GM18511 (cell line): ENCODE results near the gene SPSB4.
"Not testable (repeated sequence)": the region's sequence is repeated elsewhere in the genome, so short reads cannot be mapped to it uniquely, and the experiment has no call there.

ENCODE experiments used
- ATAC-seq: cut with Tn5 transposase; IDR thresholded peaks from one replicate; pipeline ENCODE4 v1.9.1; 2021; ENCODE audit warnings: mild to moderate bottlenecking, moderate library complexity; ENCODE audit not compliant: unreplicated experiment

SPSB4 gene

DNA sequence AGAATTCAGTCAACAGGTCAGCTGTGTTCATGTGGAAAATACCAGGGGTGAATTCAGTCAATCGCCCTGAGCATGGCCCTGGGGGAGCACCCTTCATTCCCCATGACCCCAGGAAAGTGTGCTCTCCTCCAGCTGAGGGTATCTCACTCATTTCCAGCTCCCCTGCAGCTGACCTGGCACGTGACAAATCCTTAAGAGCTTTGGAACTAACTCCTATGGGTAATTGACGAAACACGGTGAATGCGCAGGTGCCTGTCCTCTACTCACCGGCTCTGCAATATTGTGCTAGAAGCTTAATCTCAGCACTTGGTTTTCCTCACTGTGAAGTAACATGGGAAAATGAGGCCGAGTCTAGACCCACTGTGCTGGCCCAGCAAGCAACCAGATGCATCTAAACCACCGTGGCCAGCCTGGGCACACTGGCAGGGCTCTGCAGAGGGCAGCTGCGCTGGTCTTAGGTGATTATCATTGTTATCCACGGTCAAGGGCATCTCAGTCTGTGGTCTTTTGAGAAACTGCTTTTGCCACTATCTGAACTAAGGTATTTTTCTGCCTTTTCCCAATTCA is 63.1 kb downstream of the SPSB4 start:
- no peak for ATAC-seq

DNA sequence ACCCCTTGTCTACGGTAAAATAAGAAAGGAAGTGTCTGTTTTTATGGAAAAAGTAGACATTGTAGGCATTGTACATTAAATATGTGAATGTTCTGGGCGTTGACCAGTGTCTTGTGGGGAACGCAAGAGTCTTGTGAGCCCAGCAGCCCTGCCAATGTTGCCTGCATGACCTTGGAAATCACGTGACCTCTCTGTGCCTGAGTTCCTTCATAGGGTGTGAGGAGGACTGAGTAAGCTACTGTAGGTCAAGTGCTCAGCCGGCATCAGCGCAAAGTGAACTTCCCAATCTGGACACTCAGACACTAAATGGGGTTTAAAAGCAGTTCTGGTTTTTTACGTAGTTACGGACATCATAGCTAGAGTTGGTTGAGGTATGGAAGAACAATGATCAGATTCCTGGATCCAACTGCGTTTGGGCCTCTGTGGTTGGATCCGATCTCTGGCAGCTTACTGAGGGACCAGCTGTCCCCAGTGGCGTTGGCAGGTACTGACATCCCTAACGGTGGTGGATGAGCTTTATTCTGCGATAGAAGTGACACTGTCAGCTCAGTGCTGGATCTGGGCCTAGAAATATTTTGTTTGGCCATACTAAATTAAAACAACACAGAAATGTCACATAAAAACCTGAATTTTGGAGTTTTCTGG is 63.8 kb downstream of the SPSB4 start:
- ATAC-seq, result no peak

DNA sequence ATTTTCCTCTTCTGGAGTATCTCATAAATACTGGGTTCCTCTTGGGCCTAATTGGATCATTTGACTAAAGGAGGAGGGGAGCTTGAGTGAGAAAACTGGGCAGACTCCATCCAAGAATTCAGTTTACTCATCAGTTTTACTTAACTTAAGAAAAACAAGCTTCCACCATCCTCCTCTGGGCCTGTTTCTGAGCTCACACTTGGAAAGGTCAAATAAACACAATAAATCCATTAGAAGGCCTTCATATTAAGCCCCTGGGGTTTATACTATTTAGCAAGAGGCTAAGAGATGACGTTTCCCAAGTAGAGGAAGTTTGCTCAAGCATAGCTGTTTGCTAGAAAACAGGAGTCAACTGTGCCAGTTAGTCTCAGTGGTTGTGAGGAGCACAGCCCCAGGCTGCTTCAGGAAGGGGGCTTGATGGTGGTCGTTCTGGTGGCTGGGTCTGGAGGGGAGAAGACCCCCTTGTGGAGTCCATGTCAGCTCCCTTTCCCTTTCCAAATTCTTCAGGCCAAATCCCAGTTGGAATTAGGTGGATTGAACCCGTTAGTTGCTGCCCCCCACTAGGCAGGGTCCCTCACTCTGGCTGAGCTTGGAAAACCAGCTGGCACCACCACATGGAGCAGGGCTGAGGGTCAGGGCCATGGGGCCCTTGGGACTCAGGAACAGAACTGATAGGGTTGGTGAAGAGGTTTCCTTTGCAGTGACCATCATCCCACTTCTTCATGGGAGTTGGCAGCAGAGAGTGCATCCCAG is 64.8 kb downstream of the SPSB4 start:
- ATAC-seq, result no peak

DNA sequence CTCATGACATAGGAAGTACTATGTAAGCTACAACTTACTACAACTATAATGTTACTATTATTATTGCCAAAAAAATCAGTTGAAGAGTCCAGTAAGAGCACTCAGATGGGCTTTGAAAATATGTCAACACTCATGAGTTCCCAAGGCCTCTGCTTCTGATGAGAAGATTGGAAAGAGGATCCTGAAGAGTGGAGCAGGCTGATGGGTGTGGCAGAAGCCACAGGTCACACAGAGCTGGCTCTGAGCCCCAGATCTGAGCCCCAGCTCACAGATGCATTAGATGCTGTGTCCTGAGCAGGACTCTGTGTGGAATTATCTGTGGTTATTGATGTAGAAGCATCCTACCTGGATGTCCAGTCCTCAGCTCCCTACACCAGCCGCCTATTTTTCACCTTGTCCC is 65.6 kb downstream of the SPSB4 start:
- ATAC-seq, result no peak

DNA sequence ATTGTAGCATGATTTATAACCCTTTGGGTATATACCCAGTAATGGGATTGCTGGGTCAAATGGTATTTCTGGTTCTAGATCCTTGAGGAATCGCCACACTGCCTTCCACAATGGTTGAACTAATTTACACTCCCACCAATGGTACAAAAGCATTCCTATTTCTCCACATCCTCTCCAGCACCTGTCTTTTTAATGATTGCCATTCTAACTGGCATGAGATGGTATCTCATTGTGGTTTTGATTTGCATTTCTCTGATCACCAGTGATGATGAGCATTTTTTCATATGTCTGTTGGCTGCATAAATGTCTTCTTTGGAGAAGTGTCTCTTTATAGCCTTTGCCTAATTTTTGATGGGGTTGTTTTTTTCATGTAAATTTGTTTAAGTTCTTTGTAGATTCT is 66.8 kb downstream of the SPSB4 start:
- ATAC-seq, result not testable (repeated sequence)

DNA sequence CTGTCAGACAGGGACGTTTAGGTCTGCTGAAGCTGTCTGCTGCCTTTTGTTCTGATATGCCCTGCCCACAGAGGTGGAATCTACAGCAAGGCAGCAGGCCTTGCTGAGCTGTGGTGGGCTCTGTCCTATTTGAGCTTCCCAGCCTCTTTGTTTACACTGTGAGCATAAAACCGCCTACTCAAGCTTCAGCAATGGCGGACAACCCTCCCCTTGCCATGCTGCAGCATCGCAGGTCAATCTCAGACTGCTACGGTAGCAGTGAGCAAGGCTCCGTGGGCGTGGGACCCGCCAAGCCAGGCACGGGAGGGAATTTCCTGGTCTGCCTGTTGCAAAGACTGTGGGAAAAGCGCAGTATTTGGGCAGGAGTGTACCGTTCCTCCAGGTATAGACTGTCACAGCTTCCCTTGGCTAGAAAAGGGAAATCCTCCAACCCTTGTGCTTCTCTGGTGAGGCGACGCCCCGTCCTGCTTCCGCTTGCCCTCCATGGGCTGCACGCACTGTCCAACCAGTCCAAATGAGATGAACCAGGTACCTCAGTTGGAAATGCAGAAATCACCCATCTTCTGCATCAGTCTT is 71.4 kb downstream of the SPSB4 start:
- ATAC-seq, result no peak

DNA sequence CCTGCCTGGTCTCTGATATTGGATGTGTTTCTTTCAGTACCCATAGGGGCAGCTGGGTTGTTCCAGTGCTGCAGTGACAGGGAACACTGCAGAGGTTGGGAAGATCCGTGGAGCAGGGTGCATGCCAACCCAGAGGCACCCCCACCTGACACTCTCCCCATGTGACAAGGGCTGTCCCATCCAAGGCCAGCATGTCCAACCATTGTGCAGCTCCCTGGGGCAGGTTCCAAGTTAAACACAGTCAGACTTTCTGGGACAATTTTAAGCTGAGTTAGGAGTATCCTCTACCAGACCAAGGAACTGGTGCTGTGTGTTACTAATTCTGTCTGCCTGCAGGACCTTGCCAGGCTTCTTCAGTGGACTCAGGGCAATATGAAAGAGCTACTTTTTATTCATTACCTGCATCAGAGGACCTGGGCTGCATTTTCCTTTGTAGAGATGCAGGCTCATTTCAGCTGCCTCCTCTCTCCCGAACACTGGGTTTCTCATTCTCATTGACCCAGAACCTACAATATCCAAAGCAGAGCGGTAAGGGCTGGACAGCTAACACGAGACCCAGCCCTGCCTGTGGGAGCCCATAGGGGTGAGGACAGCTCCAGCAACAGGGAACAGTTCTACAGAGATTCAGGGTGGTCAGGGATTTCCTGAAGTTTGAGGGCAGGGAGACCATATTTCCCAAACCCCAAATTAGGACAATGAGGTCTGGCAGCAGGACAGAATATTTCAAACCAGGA is 72.7 kb downstream of the SPSB4 start:
- ATAC-seq, result no peak

DNA sequence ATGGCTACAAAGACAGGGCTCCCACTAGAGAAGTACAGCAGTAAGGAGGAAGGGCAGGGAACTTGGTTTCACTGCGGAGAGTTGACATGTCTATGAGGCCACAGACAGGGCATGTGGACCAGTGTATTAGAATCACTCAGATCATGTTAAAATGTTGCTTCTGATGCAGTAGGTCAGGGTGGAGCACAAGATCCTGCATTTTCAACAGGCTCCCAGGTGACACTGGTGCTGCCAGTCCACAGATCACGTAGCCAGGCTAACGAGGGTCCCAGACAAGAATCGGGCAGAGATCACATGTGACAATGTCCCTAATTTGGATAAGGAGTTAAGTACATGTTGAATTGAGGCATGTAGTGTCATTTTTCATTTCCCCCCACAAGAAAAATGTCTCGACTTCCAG is 73.6 kb downstream of the SPSB4 start:
- no peak for ATAC-seq

DNA sequence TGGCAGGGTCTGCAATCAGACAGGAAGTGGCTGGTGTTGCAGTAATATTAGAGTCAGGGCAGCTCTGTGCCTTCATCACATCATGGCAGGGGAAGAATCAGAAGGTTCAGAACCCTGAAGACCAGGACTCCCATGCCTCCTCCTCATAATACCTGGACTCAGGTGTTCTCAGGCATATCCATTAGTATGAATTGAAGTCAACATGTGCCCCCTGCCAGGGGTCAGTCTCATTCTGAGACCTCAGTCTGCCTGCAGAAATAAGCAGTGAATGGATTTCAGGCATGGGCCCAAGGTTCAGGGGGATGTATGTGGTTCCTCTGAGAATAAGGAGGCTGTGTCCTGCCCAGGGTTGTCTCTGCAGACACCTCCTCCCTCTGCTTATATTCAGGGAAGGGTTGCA is 74.2 kb downstream of the SPSB4 start:
- ATAC-seq, result no peak

DNA sequence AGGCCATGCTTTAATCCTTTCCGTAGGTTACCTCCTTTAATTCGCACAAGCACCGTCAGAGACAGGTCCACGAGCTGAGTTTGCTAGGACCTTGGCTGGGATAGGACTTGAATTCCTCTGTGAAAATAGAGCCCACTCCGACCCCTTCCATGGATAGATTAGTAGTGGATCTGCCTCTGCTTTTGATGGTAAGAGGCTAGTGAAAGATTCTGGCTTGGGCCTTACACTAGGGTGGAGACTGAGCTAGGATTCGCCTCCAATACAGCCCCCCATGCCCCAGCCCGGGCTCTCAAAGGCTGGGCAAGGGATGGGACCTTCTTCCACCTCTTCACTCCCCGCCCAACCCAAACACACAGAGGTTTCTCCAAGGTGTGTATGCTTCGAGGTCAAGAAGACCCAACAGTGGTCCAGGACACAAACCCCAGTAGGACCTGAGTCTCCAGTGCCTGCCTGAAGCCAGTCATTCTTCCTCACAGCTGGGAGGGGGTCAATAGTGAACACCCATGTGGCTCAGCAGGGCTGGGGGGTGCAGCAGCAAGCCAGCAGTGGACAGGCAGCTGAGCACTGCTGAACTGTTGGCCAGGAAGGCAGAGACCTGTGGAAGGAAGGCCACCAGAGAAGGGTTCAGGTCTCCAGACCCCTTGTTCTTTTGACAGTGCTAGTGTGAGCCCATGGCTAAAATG is 75.7 kb downstream of the SPSB4 start:
- no peak for ATAC-seq

DNA sequence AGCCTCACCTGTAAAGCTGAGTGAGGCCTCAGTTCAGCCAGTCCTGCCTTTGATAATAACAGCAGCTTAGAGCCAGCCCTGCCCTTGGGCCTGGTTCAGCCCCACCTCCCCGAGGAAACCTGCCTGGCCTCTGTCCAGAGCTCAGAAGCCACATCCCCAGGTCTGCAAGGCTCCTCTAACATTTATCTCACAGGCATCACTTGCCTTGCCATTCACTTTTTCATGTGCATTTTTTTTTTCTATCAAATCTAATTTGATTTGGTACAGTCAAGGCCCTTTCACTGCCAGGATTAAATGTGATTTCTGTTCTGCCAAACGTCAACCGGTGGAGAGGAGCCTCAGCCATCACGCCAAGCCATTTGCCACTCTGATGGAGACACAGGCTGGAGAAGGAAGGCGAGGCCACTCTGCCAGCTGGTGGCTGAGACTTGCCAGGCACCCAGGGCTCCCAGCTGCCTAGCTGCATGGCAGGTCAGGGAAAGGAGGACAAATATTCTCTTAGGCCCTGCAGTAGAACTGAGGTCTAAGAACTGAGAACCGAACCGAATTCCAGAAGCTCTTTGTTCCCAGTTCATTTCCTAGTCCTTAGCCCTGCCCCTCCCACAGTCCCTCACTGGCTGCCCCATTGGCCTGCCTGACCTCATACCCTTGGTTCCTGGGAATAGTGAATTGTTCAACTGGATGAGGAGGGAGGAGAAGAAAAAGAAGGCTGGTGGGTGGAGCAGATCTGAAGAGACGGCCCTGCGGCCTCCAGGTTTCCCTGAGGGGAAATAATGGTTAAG is 76.4 kb downstream of the SPSB4 start:
- ATAC-seq, result no peak

DNA sequence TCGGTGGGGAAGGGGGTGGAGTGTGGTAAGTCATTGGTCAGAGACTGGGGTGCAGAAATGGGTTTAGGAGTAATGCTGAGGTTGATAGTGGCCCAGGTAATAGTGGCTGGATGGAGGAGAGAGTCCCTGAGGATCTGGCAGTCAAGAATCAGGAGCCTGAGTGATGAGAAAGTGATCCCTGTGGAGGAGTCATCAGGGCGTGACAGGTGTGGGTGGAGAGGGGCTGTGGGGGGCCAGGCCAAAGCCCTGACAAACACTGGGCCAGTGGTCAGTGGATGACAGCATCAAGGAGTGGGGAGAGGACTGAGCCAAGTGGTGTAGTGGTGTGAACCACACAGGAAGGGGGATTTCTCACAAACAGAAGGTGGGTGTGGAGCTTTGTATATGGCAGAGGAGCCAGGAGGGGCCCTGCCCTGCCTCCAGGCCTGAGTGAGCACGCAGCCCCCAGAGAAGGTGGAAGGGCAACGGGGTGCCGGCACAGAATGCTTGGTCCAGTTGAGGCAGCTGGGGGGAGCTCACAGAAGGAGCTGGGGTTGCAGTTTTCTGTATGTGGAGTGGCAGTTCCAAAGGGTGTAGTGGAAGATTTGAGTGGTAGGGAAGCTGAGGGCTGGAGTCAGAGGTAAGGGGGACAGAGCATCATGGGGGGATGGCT is 77.1 kb downstream of the SPSB4 start:
- no peak for ATAC-seq

DNA sequence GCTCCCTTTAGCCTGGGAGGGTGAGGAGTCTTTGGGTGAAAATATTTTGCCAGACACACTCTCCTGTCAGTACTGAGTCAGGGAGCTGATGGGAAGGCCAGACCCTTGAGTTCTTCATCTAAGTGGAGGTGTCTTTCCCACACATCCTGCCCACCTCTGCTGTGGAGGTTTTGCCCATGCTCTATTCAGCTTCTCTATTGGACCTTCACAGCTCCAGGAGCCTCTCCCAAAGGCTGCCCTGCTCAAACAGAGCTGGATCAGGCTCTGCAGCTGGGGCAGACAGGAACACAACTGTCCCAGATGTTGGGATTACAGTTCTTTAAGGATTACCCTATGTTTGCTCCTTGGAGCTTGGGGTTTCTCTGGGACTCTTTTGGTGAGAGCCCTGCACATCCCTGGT is 77.9 kb downstream of the SPSB4 start:
- no peak for ATAC-seq

DNA sequence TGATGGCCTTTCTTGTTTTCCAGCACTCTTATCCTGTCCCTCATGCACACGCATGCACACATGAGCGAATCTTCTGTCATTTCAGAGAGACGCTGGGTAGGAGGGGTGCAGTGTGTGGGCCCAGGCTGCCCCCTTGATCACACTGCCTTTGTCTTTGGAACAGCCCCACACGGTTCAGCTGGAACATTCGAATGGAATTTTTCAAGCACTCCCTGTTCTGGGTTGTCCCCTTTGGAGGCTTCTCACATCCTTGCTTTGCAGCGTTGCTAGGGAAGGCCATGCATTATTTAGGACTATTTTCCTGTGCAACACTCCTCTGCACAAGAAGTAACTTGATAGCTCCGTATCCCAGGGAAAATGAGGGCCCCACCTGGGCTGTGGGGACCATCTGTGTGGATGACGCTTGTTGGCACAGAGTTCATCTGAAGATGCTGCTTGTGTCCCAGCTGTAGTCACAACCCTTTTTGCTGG is 78.4 kb downstream of the SPSB4 start:
- no peak for ATAC-seq

DNA sequence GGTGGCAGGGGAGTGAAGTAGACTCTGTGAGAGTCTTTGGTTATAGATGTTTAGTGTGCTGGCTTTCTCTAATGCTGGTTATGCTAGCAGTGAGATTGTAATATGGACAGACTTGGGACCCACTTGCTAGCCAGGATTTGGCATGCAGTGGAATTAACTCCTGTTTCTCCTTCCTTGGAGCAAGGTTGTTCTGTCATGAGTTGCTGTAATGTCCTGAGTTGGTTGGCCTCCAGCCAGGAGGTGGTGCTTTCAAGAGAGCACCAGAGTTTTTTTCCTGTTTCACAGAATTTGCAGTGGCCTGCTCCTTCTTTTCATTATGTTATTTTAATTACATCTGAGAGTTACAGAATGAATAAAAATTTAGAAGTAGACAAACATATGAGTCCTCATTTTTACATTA is 92.4 kb downstream of the SPSB4 start:
- no peak for ATAC-seq

DNA sequence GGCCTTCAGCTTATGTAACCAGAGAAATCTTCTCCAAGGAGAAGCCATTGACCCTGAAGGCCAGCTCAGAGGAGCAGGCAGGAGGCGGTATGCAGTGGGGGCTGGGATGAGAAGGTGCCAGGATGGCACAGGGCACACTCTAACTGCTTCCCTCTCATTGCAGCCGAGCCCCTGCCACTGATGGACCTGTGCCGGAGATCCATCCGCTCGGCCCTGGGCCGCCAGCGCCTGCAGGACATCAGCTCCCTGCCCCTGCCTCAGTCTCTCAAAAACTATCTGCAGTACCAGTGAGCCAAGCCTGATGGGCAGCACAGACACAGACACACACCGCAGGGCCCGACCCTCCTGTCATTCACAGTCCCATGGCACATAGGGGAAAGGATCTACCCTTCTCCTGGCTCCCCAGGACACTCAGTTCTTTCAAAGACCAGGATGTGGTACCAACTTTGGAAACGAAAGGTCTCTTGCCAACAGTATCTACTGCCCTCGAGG is 95.9 kb downstream of the SPSB4 start:
- no peak for ATAC-seq

DNA sequence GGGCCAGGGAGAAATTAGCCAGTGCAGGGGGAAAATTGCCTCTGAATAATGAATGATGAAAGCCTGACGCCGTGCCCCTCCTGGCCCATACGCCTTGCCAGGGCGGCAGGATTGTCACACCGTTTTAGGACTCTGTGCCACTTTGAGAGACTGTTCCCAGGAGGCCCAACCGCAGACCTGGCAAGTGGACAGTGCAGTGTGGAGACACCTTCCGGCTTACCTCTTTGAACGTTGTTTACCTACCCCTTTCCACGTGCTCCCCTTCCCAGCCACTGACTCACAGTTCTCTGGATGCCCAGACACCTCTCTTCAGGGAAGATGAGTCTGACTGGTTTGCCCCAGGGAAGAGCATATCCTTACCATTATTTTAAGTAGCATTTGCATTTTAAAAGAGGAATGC is 96.5 kb downstream of the SPSB4 start:
- no peak for ATAC-seq

DNA sequence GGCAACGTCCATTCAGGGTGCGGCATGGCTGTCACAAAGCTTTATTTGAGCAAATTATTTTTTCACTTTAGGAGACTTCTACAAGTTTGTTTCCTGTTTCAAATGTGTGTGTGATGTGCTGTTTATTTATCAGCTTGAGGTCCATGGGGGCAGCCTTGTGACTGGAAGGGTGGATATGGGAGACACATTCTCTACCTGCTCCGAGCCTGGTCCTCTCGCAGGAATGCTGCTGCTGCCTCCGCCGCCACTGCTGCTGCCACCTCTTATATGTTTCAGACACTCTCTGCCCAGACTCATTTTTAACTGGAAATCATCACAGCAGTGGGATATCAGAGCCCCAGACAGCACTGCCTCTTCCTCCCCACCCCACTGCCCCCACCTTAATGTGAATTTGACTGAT is 97.0 kb downstream of the SPSB4 start:
- ATAC-seq, result no peak

DNA sequence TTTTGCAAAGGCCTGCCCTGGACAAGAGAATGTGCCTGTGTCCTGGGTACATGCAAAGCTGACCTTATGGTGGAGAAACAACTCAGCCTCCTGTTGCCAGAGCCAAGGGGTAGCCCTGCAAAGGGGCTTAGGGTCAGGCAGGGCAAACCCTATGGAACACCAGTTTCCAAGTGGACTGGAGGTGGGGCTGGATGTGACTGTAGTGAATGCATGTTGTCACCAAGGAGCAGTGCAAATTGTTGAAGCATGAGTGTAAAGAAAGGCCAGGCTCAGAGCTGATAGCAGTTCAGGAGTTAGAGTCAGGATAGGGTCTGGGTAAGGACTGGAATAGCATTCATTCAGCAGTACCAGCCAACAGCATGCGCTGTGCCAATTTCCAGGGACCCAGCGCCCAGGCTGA is 97.6 kb downstream of the SPSB4 start:
- no peak for ATAC-seq
